ENCODE data around the gene SLC39A1.
"Not testable (repeated sequence)": the region's sequence is repeated elsewhere in the genome, so short reads cannot be mapped to it uniquely, and the experiment has no call there.

DNA sequence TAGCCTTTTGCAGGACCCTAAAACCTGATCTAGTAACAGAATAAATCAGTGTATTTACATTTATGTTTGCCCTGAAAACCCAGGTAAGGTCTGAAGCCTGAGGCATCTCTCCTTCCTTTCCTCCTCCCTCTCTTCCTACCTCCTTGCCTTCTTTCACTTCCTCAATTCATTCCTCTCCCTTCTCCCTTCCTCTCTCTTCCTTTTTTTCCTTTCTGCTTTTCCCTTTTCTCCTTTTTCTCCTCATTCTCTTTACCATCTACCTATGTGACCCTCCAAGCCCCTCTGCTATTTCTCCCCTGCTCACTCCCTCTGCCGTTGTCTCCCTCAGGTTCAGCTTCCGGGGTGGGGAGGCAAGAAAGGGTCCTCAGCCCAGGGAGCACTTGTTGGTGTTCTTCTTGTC, 18.4 kb upstream of the SLC39A1 start:
- TF ChIP-seq POLR2A (IDR thresholded peaks at IDR 0.05; ENCODE audit: low read depth, low read length); FOS (IDR thresholded peaks at IDR 0.05; ENCODE audit: borderline replicate concordance, insufficient read depth, low read length); POLR2AphosphoS5 (IDR thresholded peaks at IDR 0.05; ENCODE audit: insufficient read depth, low read depth, low read length); GATA2 (IDR thresholded peaks at IDR 0.05; ENCODE audit: insufficient read depth, insufficient read length, low read depth, low read length); EZH2 (IDR thresholded peaks at IDR 0.05; ENCODE audit: borderline replicate concordance, low read depth, low read length, severe bottlenecking); MYC (IDR thresholded peaks at IDR 0.05; ENCODE audit: low read depth, low read length): not testable (repeated sequence)
- TF ChIP-seq, protein P1, sequence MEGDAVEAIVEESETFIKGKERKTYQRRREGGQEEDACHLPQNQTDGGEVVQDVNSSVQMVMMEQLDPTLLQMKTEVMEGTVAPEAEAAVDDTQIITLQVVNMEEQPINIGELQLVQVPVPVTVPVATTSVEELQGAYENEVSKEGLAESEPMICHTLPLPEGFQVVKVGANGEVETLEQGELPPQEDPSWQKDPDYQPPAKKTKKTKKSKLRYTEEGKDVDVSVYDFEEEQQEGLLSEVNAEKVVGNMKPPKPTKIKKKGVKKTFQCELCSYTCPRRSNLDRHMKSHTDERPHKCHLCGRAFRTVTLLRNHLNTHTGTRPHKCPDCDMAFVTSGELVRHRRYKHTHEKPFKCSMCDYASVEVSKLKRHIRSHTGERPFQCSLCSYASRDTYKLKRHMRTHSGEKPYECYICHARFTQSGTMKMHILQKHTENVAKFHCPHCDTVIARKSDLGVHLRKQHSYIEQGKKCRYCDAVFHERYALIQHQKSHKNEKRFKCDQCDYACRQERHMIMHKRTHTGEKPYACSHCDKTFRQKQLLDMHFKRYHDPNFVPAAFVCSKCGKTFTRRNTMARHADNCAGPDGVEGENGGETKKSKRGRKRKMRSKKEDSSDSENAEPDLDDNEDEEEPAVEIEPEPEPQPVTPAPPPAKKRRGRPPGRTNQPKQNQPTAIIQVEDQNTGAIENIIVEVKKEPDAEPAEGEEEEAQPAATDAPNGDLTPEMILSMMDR (IDR thresholded peaks at IDR 0.05; ENCODE audit: extremely low read depth in 1 of 2, insufficient read depth in 1 of 2, low read depth in 1 of 2, low read length in 2 of 2): not testable (repeated sequence)
- TF ChIP-seq, protein P2, sequence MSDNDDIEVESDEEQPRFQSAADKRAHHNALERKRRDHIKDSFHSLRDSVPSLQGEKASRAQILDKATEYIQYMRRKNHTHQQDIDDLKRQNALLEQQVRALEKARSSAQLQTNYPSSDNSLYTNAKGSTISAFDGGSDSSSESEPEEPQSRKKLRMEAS (IDR thresholded peaks at IDR 0.05; ENCODE audit: insufficient read depth, insufficient read length): not testable (repeated sequence)
